GM23338 (cell line): Measurements from ENCODE around the gene PRDM11. TPM values are rescaled to one million over a fixed set of nuclear protein-coding genes. Genes with fewer than 3 reads are reported as not detected.

Source experiments
- ATAC-seq: fragments of 200-7000 bp; cut with Tn5 transposase; 3 replicates; pipeline ENCODE4 v1.9.1; 2020
- DNase-seq: peaks from one replicate; pipeline ENCODE4 v3.0.0-alpha.2; 2015; ENCODE audit warnings: low spot score
- H2AFZ ChIP-seq: fragments of 200-600 bp; sonication (generic); 2 replicates; pipeline ENCODE4 v1.8.0; 2016; ENCODE audit warnings: antibody characterized with exemption, mild to moderate bottlenecking, moderate library complexity
- H3F3A ChIP-seq: fragments of 200-600 bp; sonication (generic); replicated peaks from 2 replicates; pipeline ENCODE4 v1.8.0; 2017; ENCODE audit warnings: antibody characterized with exemption, mixed run types, low read depth
- H3K27ac ChIP-seq: fragments of 200-600 bp; sonication (generic); 2 replicates; pipeline ENCODE4 v1.6.1; 2016; ENCODE audit warnings: low read depth
- H3K27me3 ChIP-seq: fragments of 200-600 bp; sonication (generic); 2 replicates; pipeline ENCODE4 v1.8.0; 2016; ENCODE audit warnings: mild to moderate bottlenecking, mixed run types, moderate library complexity; ENCODE audit not compliant: insufficient read depth
- H3K36me3 ChIP-seq: fragments of 200-600 bp; sonication (generic); 2 replicates; pipeline ENCODE4 v1.8.0; 2016; ENCODE audit warnings: mild to moderate bottlenecking; ENCODE audit not compliant: insufficient read depth
- H3K4me1 ChIP-seq: fragments of 200-600 bp; sonication (generic); 2 replicates; pipeline ENCODE4 v1.8.0; 2016; ENCODE audit warnings: mild to moderate bottlenecking, moderate library complexity; ENCODE audit not compliant: insufficient read depth
- H3K4me2 ChIP-seq: fragments of 200-600 bp; sonication (generic); 2 replicates; pipeline ENCODE4 v1.7.1; 2017; ENCODE audit warnings: mixed run types
- H3K4me3 ChIP-seq: fragments of 200-600 bp; sonication (generic); 2 replicates; pipeline ENCODE4 v1.6.1; 2016; ENCODE audit warnings: mixed run types
- H3K79me2 ChIP-seq: fragments of 200-600 bp; sonication (generic); replicated peaks from 2 replicates; pipeline ENCODE4 v1.8.0; 2017; ENCODE audit warnings: mild to moderate bottlenecking; ENCODE audit not compliant: insufficient read depth
- H3K9me2 ChIP-seq: fragments of 200-600 bp; sonication (generic); 2 replicates; pipeline ENCODE4 v1.8.0; 2017; ENCODE audit not compliant: insufficient read depth
- H4K20me1 ChIP-seq: fragments of 200-600 bp; sonication (generic); replicated peaks from 2 replicates; pipeline ENCODE4 v1.8.0; 2017; ENCODE audit warnings: mild to moderate bottlenecking; ENCODE audit not compliant: insufficient read depth
- H3K27ac Mint-ChIP-seq: 2 replicates; pipeline ENCODE4 v1.8.0; 2020; ENCODE audit warnings: inconsistent platforms, mild to moderate bottlenecking, moderate library complexity, mixed read lengths
- H3K27me3 Mint-ChIP-seq: 3 replicates; pipeline ENCODE4 v1.8.0; 2022; ENCODE audit warnings: low read depth, mild to moderate bottlenecking, moderate library complexity, mixed read lengths, inconsistent platforms; ENCODE audit not compliant: insufficient read depth, poor library complexity
- H3K36me3 Mint-ChIP-seq: 3 replicates; pipeline ENCODE4 v1.8.0; 2021; ENCODE audit warnings: low read depth, mild to moderate bottlenecking, inconsistent platforms, moderate library complexity, mixed read lengths
- H3K4me1 Mint-ChIP-seq: 3 replicates; pipeline ENCODE4 v1.8.0; 2020; ENCODE audit warnings: mild to moderate bottlenecking, inconsistent platforms, mixed read lengths
- H3K4me3 Mint-ChIP-seq: 3 replicates; pipeline ENCODE4 v1.8.0; 2021; ENCODE audit warnings: moderate library complexity, mild to moderate bottlenecking, inconsistent platforms, mixed read lengths
- H3K9me3 Mint-ChIP-seq: 3 replicates; pipeline ENCODE4 v1.8.0; 2020; ENCODE audit warnings: moderate library complexity, mild to moderate bottlenecking, inconsistent platforms, mixed read lengths
- CTCF ChIP-seq, 2 experiments: fragments of 200-600 bp in 1 of 2; sonication (generic) in 1 of 2; conservative IDR thresholded peaks; 2 replicates each; pipeline versions ENCODE4 v1.5.1 to v1.6.1; 2016 to 2017; ENCODE audit warnings: antibody characterized with exemption in 2 of 2, low read depth in 2 of 2, mild to moderate bottlenecking in 2 of 2, moderate library complexity in 1 of 2
- EZH2 ChIP-seq: fragments of 200-600 bp; sonication (generic); IDR thresholded peaks from one replicate; pipeline ENCODE4 v1.8.0; 2017; ENCODE audit warnings: antibody characterized with exemption, mild to moderate bottlenecking, low read depth; ENCODE audit not compliant: unreplicated experiment
- EZH2phosphoT487 ChIP-seq: fragments of 200-600 bp; sonication (generic); IDR thresholded peaks from one replicate; pipeline ENCODE4 v1.8.1; 2018; ENCODE audit warnings: antibody characterized with exemption; ENCODE audit not compliant: unreplicated experiment
- JUNB ChIP-seq: IDR thresholded peaks from one replicate; pipeline ENCODE4 v1.6.1; 2016; ENCODE audit warnings: antibody characterized with exemption; ENCODE audit not compliant: unreplicated experiment
- NANOG ChIP-seq: IDR thresholded peaks from 2 replicates; pipeline ENCODE4 v1.6.1; 2016; ENCODE audit warnings: antibody characterized with exemption, borderline replicate concordance
- POLR2AphosphoS5 ChIP-seq: IDR thresholded peaks from 2 replicates; pipeline ENCODE4 v1.6.1; 2016; ENCODE audit warnings: antibody characterized with exemption, low read depth
- REST ChIP-seq: IDR thresholded peaks from one replicate; pipeline ENCODE4 v1.6.1; 2018; ENCODE audit warnings: antibody characterized with exemption; ENCODE audit not compliant: unreplicated experiment
- STAT1 ChIP-seq: IDR thresholded peaks from one replicate; pipeline ENCODE4 v1.6.1; 2016; ENCODE audit warnings: antibody characterized with exemption; ENCODE audit not compliant: unreplicated experiment
- ZNF114 ChIP-seq: fragments of 250-450 bp; sonication (Bioruptor Pico); IDR thresholded peaks from 2 replicates; pipeline ENCODE4 v1.5.0; 2020; ENCODE audit warnings: mild to moderate bottlenecking, moderate library complexity
- ZNF331 ChIP-seq: fragments of 250-450 bp; sonication (Bioruptor Pico); IDR thresholded peaks from 2 replicates; pipeline ENCODE4 v1.5.0; 2020; ENCODE audit warnings: low read depth, mild to moderate bottlenecking, moderate library complexity
- ZNF462 ChIP-seq: fragments of 250-450 bp; sonication (Bioruptor Pico); IDR thresholded peaks from 2 replicates; pipeline ENCODE4 v1.5.0; 2020; ENCODE audit warnings: mild to moderate bottlenecking, moderate library complexity
- polyA plus RNA-seq: library from polyadenylated mRNA; unstranded; fragments of >200 nt; fragmentation: Nextera tagmentation; extraction: Ambion mirVana; gene quantifications from 2 replicates; pipeline ENCODE4 v1.2.1, GENCODE V29; 2016
- total RNA-seq: library from RNA; depleted of rRNA; stranded (reverse); fragments of >200 nt; shearing (Covaris generic); gene quantifications from 2 replicates; pipeline ENCODE4 v1.2.3, GENCODE V29; 2014
- TF ChIP-seq, protein P1 (sequence below): IDR thresholded peaks from 2 replicates; pipeline ENCODE4 v1.6.1; 2016; ENCODE audit warnings: antibody characterized with exemption

The PRDM11 gene
- total and polyA plus RNA-seq, 2 experiments from 2014 or later: 0.97 to 10.4 TPM

- H3F3A ChIP-seq: no peaks in the 10 kb centered on the region
- no peak overlapping the region for H3K4me2 ChIP-seq
- no peak overlapping the region for H3K27ac ChIP-seq
- no peaks in the 10 kb centered on the region for H3K79me2 ChIP-seq
- no peaks in the 10 kb centered on the region for H3K27me3 ChIP-seq
- H2AFZ ChIP-seq: no peak overlapping the region
- no peaks in the 10 kb centered on the region for H3K4me1 ChIP-seq
- H3K4me3 ChIP-seq: no peak overlapping the region
- H3K9me3 Mint-ChIP-seq: peaks cover 6% of the 10 kb centered on the region; the same call in 2 of the 3 replicates
- TF ChIP-seq ZNF462 (CRISPR knock-in tag) (no peak), JUNB (no peak), EZH2phosphoT487 (no peak), NANOG (no peak), REST (no peak), STAT1 (no peak), POLR2AphosphoS5 (no peak), ZNF331 (CRISPR knock-in tag) (no peak), CTCF (conservative IDR thresholded peaks at IDR 0.05; ENCODE audit: low read depth in 2 of 2) (no peak), ZNF114 (CRISPR knock-in tag) (no peak), EZH2 (no peak)
- TF ChIP-seq, protein P1, sequence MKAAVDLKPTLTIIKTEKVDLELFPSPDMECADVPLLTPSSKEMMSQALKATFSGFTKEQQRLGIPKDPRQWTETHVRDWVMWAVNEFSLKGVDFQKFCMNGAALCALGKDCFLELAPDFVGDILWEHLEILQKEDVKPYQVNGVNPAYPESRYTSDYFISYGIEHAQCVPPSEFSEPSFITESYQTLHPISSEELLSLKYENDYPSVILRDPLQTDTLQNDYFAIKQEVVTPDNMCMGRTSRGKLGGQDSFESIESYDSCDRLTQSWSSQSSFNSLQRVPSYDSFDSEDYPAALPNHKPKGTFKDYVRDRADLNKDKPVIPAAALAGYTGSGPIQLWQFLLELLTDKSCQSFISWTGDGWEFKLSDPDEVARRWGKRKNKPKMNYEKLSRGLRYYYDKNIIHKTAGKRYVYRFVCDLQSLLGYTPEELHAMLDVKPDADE: no peak
- peaks cover 25% of the 10 kb centered on the region for H3K36me3 Mint-ChIP-seq
- H4K20me1 ChIP-seq: no peaks in the 10 kb centered on the region; the same call in 1 of the 2 replicates
- peaks cover 6% of the 10 kb centered on the region; the same call in 2 of the 3 replicates for H3K4me1 Mint-ChIP-seq
- no peaks in the 10 kb centered on the region for H3K27me3 Mint-ChIP-seq
- H3K27ac Mint-ChIP-seq: no peak overlapping the region
- no peak overlapping the region for H3K4me3 Mint-ChIP-seq
- ATAC-seq (no peak), DNase-seq (no peak)
- no peaks in the 10 kb centered on the region for H3K9me2 ChIP-seq
- H3K36me3 ChIP-seq: no peaks in the 10 kb centered on the region
These were observed 47.3 kb downstream of the PRDM11 start for GRCh38 chr11:45193695-45194094.
